ENCODE results near the gene MACROD1.
A peak's percentile ranks its signal among the peaks of the same experiment; 100 is the strongest.
"Not testable (repeated sequence)": the region's sequence is repeated elsewhere in the genome, so short reads cannot be mapped to it uniquely, and the experiment has no call there.

MACROD1 gene

GRCh38 chr11:64185693-64186491 is 20.0 kb upstream of the MACROD1 start, which contains the start of gene STIP1:
TSS of gene STIP1 (plus strand) at chr11:64186171. CDS start at chr11:64186262, 91 bp downstream.
- peak; percentile 96 for DNase-seq (ENCODE audit: low read depth)

GRCh38 chr11:64185175-64185692 is 19.3 kb upstream of the MACROD1 start:
- no peak for DNase-seq (ENCODE audit: low read depth)

GRCh38 chr11:64183890-64184289 is 18.0 kb upstream of the MACROD1 start:
- no peak for DNase-seq (ENCODE audit: low read depth)

- no peak for DNase-seq (ENCODE audit: low read depth)
Observed at GRCh38 chr11:64181506-64182411, 15.8 kb upstream of the MACROD1 start.

GRCh38 chr11:64180891-64181290 is 15.0 kb upstream of the MACROD1 start:
- DNase-seq (ENCODE audit: low read depth) = no peak

- DNase-seq (ENCODE audit: low read depth) = no peak
Observed at GRCh38 chr11:64178951-64179639, 13.2 kb upstream of the MACROD1 start.

GRCh38 chr11:64178203-64178602 is 12.3 kb upstream of the MACROD1 start:
- no peak for DNase-seq (ENCODE audit: low read depth)

GRCh38 chr11:64176751-64177150 is 10.8 kb upstream of the MACROD1 start:
- DNase-seq (ENCODE audit: low read depth) = no peak

GRCh38 chr11:64173616-64174355 is 7.9 kb upstream of the MACROD1 start:
- no peak for DNase-seq (ENCODE audit: low read depth)

GRCh38 chr11:64170419-64170818 is 4.5 kb upstream of the MACROD1 start:
- DNase-seq (ENCODE audit: low read depth) = no peak

- no peak for DNase-seq (ENCODE audit: low read depth)
Observed at GRCh38 chr11:64165481-64165841, 452 bp downstream of the MACROD1 start.

GRCh38 chr11:64164392-64165312 is 1.3 kb downstream of the MACROD1 start:
- DNase-seq (ENCODE audit: low read depth) = no peak

GRCh38 chr11:64163951-64164350 is 2.0 kb downstream of the MACROD1 start:
- no peak for DNase-seq (ENCODE audit: low read depth)

GRCh38 chr11:64162769-64163168 is 3.1 kb downstream of the MACROD1 start:
- not testable (repeated sequence) for DNase-seq (ENCODE audit: low read depth)

- no peak for DNase-seq (ENCODE audit: low read depth)
Observed at GRCh38 chr11:64161037-64161436, 4.9 kb downstream of the MACROD1 start.

GRCh38 chr11:64157631-64158394 is 8.1 kb downstream of the MACROD1 start:
- no peak for DNase-seq (ENCODE audit: low read depth)

- no peak for DNase-seq (ENCODE audit: low read depth)
Observed at GRCh38 chr11:64156235-64157011, 9.5 kb downstream of the MACROD1 start.

- DNase-seq (ENCODE audit: low read depth) = no peak
Observed at GRCh38 chr11:64153812-64154211, 12.1 kb downstream of the MACROD1 start.

Data from stimulated activated CD8-positive, alpha-beta memory T cell treated with anti-CD3 and anti-CD28 coated beads, Interleukin-15, amount 100 ng/mL, for 24 hours (primary cell).